H1 (cell line): ENCODE measurements around the gene SPAAR. TPM values are rescaled to one million over a fixed set of nuclear protein-coding genes. Genes with fewer than 3 reads are reported as not detected.

ENCODE experiments used
- CHD7 ChIP-seq: fragments of 300-600 bp; sonication (generic); IDR thresholded peaks from 2 replicates; pipeline ENCODE4 v1.7.1; 2012; ENCODE audit warnings: low read length, moderate library complexity, mild to moderate bottlenecking, inconsistent platforms; ENCODE audit not compliant: insufficient replicate concordance
- polyA plus RNA-seq, 7 experiments: library from polyadenylated mRNA; depleted of rRNA in 3 of 7; stranded (reverse) in 5 of 7; unstranded in 2 of 7; fragments of >200 nt in 5 of 7; fragments of 200-250 nt in 2 of 7; gene quantifications; 1 replicate in 5 of 7; 2 replicates in 1 of 7; 4 replicates in 1 of 7; pipeline versions ENCODE4 v1.2.1 to v1.2.3, GENCODE V29; 2011 to 2013; ENCODE audit warnings: missing spikeins in 2 of 7, mixed read lengths in 2 of 7
- total RNA-seq: library from RNA; stranded (reverse); fragmentation: NEBNext Ultra II Directional; extraction: Animal tissue kit (Norgen Biotek cat#: 25700); gene quantifications from 2 replicates; pipeline ENCODE4 v1.2.1, GENCODE V29; 2021

Gene SPAAR
- total and polyA plus RNA-seq, 2 of the 8 experiments (the other 6 are each of a cell fraction or from before 2014, with no cell fraction given): 0.27 TPM; not detected in 1

DNA sequence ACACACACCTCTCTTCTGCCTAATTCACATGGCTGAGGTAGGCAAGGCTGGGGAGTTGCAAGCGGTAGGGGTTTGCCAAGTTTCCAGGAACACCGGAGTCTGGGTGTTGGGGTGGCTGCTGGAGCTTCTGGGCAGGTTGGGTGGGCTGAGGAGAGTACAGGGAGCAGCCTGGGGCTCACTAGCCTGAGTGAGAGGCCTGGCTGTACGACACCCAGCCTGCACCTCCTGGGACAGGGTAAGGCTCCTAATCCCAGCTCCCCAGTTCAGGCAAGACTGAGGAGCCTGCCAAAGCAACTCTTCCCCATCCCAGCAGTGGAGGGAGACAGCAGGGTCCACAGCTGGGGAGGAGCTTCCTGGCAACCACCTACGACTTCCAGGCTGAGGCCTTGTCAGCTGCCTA, 8.0 kb downstream of the SPAAR start (continued):
- TF ChIP-seq CHD7: no peak
